H1 (cell line): Measurements from ENCODE around the gene SYK. TPM values are rescaled to one million over a fixed set of nuclear protein-coding genes. Genes with fewer than 3 reads are reported as not detected.

Source experiments
- CTCF ChIA-PET: fragments of 300-600 bp; sonication (Branson Sonifier 250); formaldehyde crosslinking; loops from one replicate; lab custom pipeline; 2021; ENCODE audit not compliant: partially characterized antibody; lab: Charles Lee
- POLR2A ChIA-PET: fragments of 300-600 bp; sonication (Branson Sonifier 250); formaldehyde crosslinking; loops from one replicate; lab custom pipeline; 2021; ENCODE audit warnings: inconsistent platforms; ENCODE audit not compliant: partially characterized antibody; lab: Charles Lee
- DNase-seq, 2 experiments: peaks; one replicate each; pipeline versions ENCODE4 v3.0.0 to v3.0.0-alpha.2; 2010 to 2022; ENCODE audit warnings: low spot score in 2 of 2, low read depth in 1 of 2, mixed read lengths in 1 of 2
- FAIRE-seq: peaks from 2 replicates; lab custom pipeline; 2011; peaks lifted over from hg19 to GRCh38; lab: Jason Lieb, UNC
- H2AFZ ChIP-seq: 2 replicates; pipeline ENCODE4 v1.8.1; 2012; ENCODE audit warnings: low read length, inconsistent platforms
- H2AK5ac ChIP-seq: 2 replicates; pipeline ENCODE4 v1.6.1; 2013; ENCODE audit warnings: low read depth, low read length
- H2BK120ac ChIP-seq: replicated peaks from 2 replicates; pipeline ENCODE3; 2013; ENCODE audit warnings: low read depth, low read length, inconsistent platforms
- H2BK12ac ChIP-seq: 2 replicates; pipeline ENCODE4 v1.6.1; 2013; ENCODE audit warnings: low read depth, low read length
- H2BK15ac ChIP-seq: 2 replicates; pipeline ENCODE4 v1.6.1; 2013; ENCODE audit warnings: low read length
- H2BK20ac ChIP-seq: 2 replicates; pipeline ENCODE4 v1.6.1; 2013; ENCODE audit warnings: low read length
- H2BK5ac ChIP-seq: 2 replicates; pipeline ENCODE4 v1.6.1; 2013; ENCODE audit warnings: low read depth, low read length
- H3K14ac ChIP-seq: 2 replicates; pipeline ENCODE4 v1.6.1; 2013; ENCODE audit warnings: inconsistent platforms; ENCODE audit not compliant: insufficient read length
- H3K18ac ChIP-seq: 2 replicates; pipeline ENCODE4 v1.6.1; 2013; ENCODE audit warnings: low read length; ENCODE audit errors: extremely low read depth
- H3K23ac ChIP-seq: 2 replicates; pipeline ENCODE4 v1.6.1; 2013; ENCODE audit warnings: inconsistent platforms; ENCODE audit not compliant: insufficient read length
- H3K23me2 ChIP-seq: 2 replicates; pipeline ENCODE4 v1.6.1; 2013; ENCODE audit warnings: low read depth, low read length
- H3K27ac ChIP-seq: 2 replicates; pipeline ENCODE4 v1.6.1; 2011; ENCODE audit warnings: low read depth, low read length, inconsistent platforms
- H3K27me3 ChIP-seq, 4 experiments: replicated peaks in 1 of 4; 1 replicate in 1 of 4; 2 replicates in 3 of 4; pipeline versions ENCODE4 v1.6.1 to v1.8.1; 2011 to 2013; ENCODE audit warnings: low read length in 3 of 4, mild to moderate bottlenecking in 3 of 4, inconsistent platforms in 2 of 4, mixed read lengths in 2 of 4, moderate library complexity in 1 of 4; ENCODE audit not compliant: control insufficient read depth in 3 of 4, insufficient read depth in 3 of 4; ENCODE audit errors: extremely low read depth in 1 of 4
- H3K36me3 ChIP-seq, 4 experiments: 2 replicates each; pipeline versions ENCODE4 v1.6.1 to v1.8.1; 2011 to 2013; ENCODE audit warnings: mild to moderate bottlenecking in 4 of 4, low read length in 3 of 4, moderate library complexity in 2 of 4, control low read depth in 1 of 4, inconsistent platforms in 1 of 4; ENCODE audit not compliant: insufficient read depth in 4 of 4, control insufficient read depth in 2 of 4
- H3K4ac ChIP-seq: replicated peaks from 2 replicates; pipeline ENCODE3; 2013; ENCODE audit warnings: low read length, low read depth, mixed read lengths, inconsistent platforms; ENCODE audit not compliant: insufficient read length
- H3K4me1 ChIP-seq, 4 experiments: replicated peaks in 1 of 4; 1 replicate in 1 of 4; 2 replicates in 3 of 4; pipeline versions ENCODE4 v1.6.1 to v1.8.1; 2011 to 2013; ENCODE audit warnings: low read length in 3 of 4, inconsistent platforms in 2 of 4, mixed read lengths in 1 of 4; ENCODE audit not compliant: insufficient read depth in 4 of 4, control insufficient read depth in 3 of 4
- H3K4me2 ChIP-seq, 2 experiments: 2 replicates each; pipeline versions ENCODE4 v1.6.1 to v1.8.1; 2011 to 2013; ENCODE audit warnings: low read depth in 2 of 2, low read length in 2 of 2, control low read depth in 1 of 2, inconsistent platforms in 1 of 2, mild to moderate bottlenecking in 1 of 2; ENCODE audit not compliant: insufficient read depth in 1 of 2
- H3K4me3 ChIP-seq, 4 experiments: fragments of 200-600, 300-600 bp in 1 of 4; sonication (generic), shearing (Covaris generic), sonication (Bioruptor Twin) in 1 of 4; 2 replicates each; pipeline versions ENCODE4 v1.5.1 to v1.8.1; 2011 to 2016; ENCODE audit warnings: low read length in 4 of 4, low read depth in 3 of 4, control low read depth in 2 of 4, inconsistent platforms in 2 of 4, mild to moderate bottlenecking in 2 of 4, mixed read lengths in 1 of 4, moderate library complexity in 1 of 4; ENCODE audit not compliant: insufficient read depth in 2 of 4; ENCODE audit errors: extremely low read depth in 1 of 4
- H3K56ac ChIP-seq: replicated peaks from 2 replicates; pipeline ENCODE3; 2013; ENCODE audit warnings: low read depth, mild to moderate bottlenecking, mixed read lengths, low read length, inconsistent platforms; ENCODE audit not compliant: insufficient read length
- H3K79me1 ChIP-seq: 2 replicates; pipeline ENCODE4 v1.6.1; 2013; ENCODE audit warnings: low read depth, low read length, control low read depth
- H3K79me2 ChIP-seq, 2 experiments: 2 replicates each; pipeline versions ENCODE4 v1.6.1 to v1.8.1; 2012 to 2013; ENCODE audit warnings: low read length in 2 of 2, mild to moderate bottlenecking in 2 of 2, inconsistent platforms in 1 of 2; ENCODE audit not compliant: insufficient read depth in 2 of 2, control insufficient read depth in 1 of 2
- H3K9ac ChIP-seq, 4 experiments: replicated peaks in 1 of 4; 1 replicate in 1 of 4; 2 replicates in 3 of 4; pipeline versions ENCODE4 v1.6.1 to v1.8.1; 2011 to 2013; ENCODE audit warnings: low read depth in 3 of 4, low read length in 3 of 4, control low read depth in 2 of 4, mild to moderate bottlenecking in 2 of 4, moderate library complexity in 2 of 4, inconsistent platforms in 1 of 4; ENCODE audit errors: extremely low read depth in 1 of 4
- H3K9me3 ChIP-seq, 2 experiments: 2 replicates each; pipeline versions ENCODE4 v1.6.1 to v1.8.1; 2012 to 2013; ENCODE audit warnings: mild to moderate bottlenecking in 2 of 2, moderate library complexity in 2 of 2, control low read depth in 1 of 2, inconsistent platforms in 1 of 2, low read depth in 1 of 2, low read length in 1 of 2, mixed read lengths in 1 of 2; ENCODE audit not compliant: insufficient read depth in 2 of 2
- H4K20me1 ChIP-seq, 2 experiments: replicated peaks in 1 of 2; 2 replicates each; pipeline versions ENCODE3 to v1.8.1; 2011 to 2013; ENCODE audit warnings: inconsistent platforms in 2 of 2, low read length in 2 of 2, mild to moderate bottlenecking in 1 of 2; ENCODE audit not compliant: insufficient read depth in 2 of 2, control insufficient read depth in 1 of 2
- H4K5ac ChIP-seq: 2 replicates; pipeline ENCODE4 v1.6.1; 2013; ENCODE audit warnings: low read length, low read depth, mixed read lengths, inconsistent platforms; ENCODE audit not compliant: insufficient read length
- H4K8ac ChIP-seq: 2 replicates; pipeline ENCODE4 v1.8.0; 2013; ENCODE audit warnings: mild to moderate bottlenecking, moderate library complexity, low read length, inconsistent platforms; ENCODE audit not compliant: insufficient read depth; ENCODE audit errors: extremely low read depth
- H4K91ac ChIP-seq: replicated peaks from 2 replicates; pipeline ENCODE3; 2013; ENCODE audit warnings: low read length, mixed read lengths, inconsistent platforms; ENCODE audit not compliant: insufficient read length
- BRCA1 ChIP-seq: IDR thresholded peaks from 2 replicates; pipeline ENCODE4 v1.6.1; 2012; ENCODE audit warnings: low read depth, low read length, improper control_type of control experiment
- GTF2F1 ChIP-seq: IDR thresholded peaks from 2 replicates; pipeline ENCODE4 v1.6.1; 2012; ENCODE audit warnings: low read depth, low read length, improper control_type of control experiment, borderline replicate concordance
- HDAC2 ChIP-seq, 2 experiments: fragments of 300-600 bp in 1 of 2; sonication (generic) in 1 of 2; IDR thresholded peaks; 2 replicates each; pipeline ENCODE4 v1.6.1; 2011 to 2012; ENCODE audit warnings: low read depth in 2 of 2, low read length in 2 of 2, mild to moderate bottlenecking in 2 of 2, moderate library complexity in 2 of 2, borderline replicate concordance in 1 of 2, inconsistent platforms in 1 of 2
- WGBS, 2 experiments: shearing (Covaris generic) in 1 of 2; methylation state at CpG; one replicate each; pipeline versions ENCODE4 v1.1.6 to v1.1.7; 2013 to 2015; ENCODE audit warnings: low lambda C conversion rate in 2 of 2, mixed read lengths in 2 of 2, inconsistent platforms in 1 of 2, low coverage in 1 of 2, missing lambda C conversion rate in 1 of 2; ENCODE audit not compliant: insufficient replicate concordance in 2 of 2, insufficient coverage in 1 of 2, insufficient read length in 1 of 2; ENCODE audit errors: extremely low coverage in 1 of 2, missing lambda C conversion rate in 1 of 2; 5-methylcytosine and 5-hydroxymethylcytosine counted together
- polyA plus RNA-seq, 7 experiments: library from polyadenylated mRNA; depleted of rRNA in 3 of 7; stranded (reverse) in 5 of 7; unstranded in 2 of 7; fragments of >200 nt in 5 of 7; fragments of 200-250 nt in 2 of 7; gene quantifications; 1 replicate in 5 of 7; 2 replicates in 1 of 7; 4 replicates in 1 of 7; pipeline versions ENCODE4 v1.2.1 to v1.2.3, GENCODE V29; 2011 to 2013; ENCODE audit warnings: missing spikeins in 2 of 7, mixed read lengths in 2 of 7
- total RNA-seq: library from RNA; stranded (reverse); fragmentation: NEBNext Ultra II Directional; extraction: Animal tissue kit (Norgen Biotek cat#: 25700); gene quantifications from 2 replicates; pipeline ENCODE4 v1.2.1, GENCODE V29; 2021

Gene SYK
- total and polyA plus RNA-seq, 2 of the 8 experiments (the other 6 are each of a cell fraction or from before 2014, with no cell fraction given) = 1.5 to 4.4 TPM

DNA sequence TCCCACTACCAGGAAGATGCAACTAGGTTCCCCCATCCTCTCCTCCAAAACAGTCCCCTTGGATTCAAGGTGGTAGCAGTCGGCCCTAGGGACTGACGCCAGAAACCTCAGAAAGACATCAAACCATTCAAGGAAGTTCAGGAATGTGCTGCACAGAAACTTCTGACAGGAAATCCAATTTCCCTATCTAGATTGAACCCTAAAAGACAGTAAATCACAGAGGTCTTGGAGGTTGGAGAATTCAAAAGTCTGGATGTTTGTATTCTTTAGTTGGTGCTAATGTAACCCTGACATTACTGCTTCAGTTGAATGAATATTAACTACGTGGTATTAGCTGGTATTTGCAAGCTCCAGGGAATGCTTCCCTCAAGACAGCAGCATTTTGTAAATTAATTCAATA lies 125.3 kb downstream of the SYK start:
- no peak overlapping the region for H4K91ac ChIP-seq
- H2BK15ac ChIP-seq = no peak overlapping the region
- no peak overlapping the region for H2BK20ac ChIP-seq
- H3K4ac ChIP-seq = no peak overlapping the region
- no peak overlapping the region for H3K27ac ChIP-seq
- no peaks in the 10 kb centered on the region for H3K36me3 ChIP-seq
- no peak overlapping the region for H2AFZ ChIP-seq
- H3K4me3 ChIP-seq = no peak overlapping the region
- no peak overlapping the region for H4K5ac ChIP-seq
- TF ChIP-seq GTF2F1 = no peak
- TF ChIP-seq HDAC2 (IDR thresholded peaks at IDR 0.05; ENCODE audit: borderline replicate concordance in 1 of 2, low read depth in 2 of 2, low read length in 2 of 2) = no peak
- no peak for TF ChIP-seq BRCA1
- TF ChIP-seq, all 59 proteins: peak for 0
- Histone ChIP-seq H3K9ac (no peak overlapping the region), H2BK5ac (no peak overlapping the region), H3K23ac (no peak overlapping the region), H3K4me2 (no peak overlapping the region), H3K56ac (no peak overlapping the region), H3K79me1 (no peaks in the 10 kb centered on the region), H3K4me1 (no peaks in the 10 kb centered on the region), H2BK120ac (no peak overlapping the region), H3K18ac (no peak overlapping the region), H3K23me2 (no peaks in the 10 kb centered on the region), H2AK5ac (no peak overlapping the region), H3K27me3 (no peaks in the 10 kb centered on the region), H3K9me3 (no peaks in the 10 kb centered on the region), H3K14ac (no peak overlapping the region), H3K79me2 (no peaks in the 10 kb centered on the region), H4K20me1 (no peaks in the 10 kb centered on the region), H4K8ac (no peak overlapping the region), H2BK12ac (no peak overlapping the region)
- no peak for FAIRE-seq
- no peak for DNase-seq
- 81% methylated on average over 3 of the region's 3 CpGs; no CpG with 5 or more reads in 1 of the 2 experiments for WGBS, 2 experiments
- ChIA-PET CTCF (no interaction called here), POLR2A (no interaction called here)
